ENCODE data around the gene MTTP. TPM values are rescaled to one million over a fixed set of nuclear protein-coding genes. Genes with fewer than 3 reads are reported as not detected.

MTTP gene
- total RNA-seq, 1 donor from 2014 or later, result 1.9 TPM

DNA sequence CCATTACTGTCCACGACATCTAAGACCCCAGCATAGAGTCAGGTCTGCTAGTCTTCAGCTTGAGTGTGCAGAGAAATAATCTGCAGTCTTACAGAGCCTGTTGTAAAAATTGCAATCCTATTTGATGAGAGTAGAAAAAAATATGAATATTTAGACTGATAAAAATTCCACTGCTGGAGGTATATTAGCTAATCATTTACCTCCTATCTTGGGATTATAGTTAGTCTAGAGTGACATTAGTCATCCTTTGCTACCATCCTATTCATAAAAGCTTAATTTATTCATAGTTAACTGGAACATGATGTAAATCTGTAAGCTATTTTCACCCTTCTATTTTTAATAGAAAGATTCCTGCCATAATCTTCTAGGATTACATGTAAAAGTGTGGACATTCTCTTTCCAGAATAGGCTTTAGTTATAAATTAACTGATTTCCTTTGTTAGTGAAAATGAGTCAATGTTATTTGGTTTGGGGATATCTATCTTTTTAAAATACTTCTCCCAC lies 56.3 kb downstream of the MTTP start:
- H3K9me3 ChIP-seq, result no peaks in the 10 kb centered on the region
- no peaks in the 10 kb centered on the region for H3K27me3 ChIP-seq
- intact Hi-C loops (cut with DNase I), result no loop called here
- no peak overlapping the region for H3K27ac ChIP-seq
- no peaks in the 10 kb centered on the region for H3K36me3 ChIP-seq
- TF ChIP-seq, protein P1, sequence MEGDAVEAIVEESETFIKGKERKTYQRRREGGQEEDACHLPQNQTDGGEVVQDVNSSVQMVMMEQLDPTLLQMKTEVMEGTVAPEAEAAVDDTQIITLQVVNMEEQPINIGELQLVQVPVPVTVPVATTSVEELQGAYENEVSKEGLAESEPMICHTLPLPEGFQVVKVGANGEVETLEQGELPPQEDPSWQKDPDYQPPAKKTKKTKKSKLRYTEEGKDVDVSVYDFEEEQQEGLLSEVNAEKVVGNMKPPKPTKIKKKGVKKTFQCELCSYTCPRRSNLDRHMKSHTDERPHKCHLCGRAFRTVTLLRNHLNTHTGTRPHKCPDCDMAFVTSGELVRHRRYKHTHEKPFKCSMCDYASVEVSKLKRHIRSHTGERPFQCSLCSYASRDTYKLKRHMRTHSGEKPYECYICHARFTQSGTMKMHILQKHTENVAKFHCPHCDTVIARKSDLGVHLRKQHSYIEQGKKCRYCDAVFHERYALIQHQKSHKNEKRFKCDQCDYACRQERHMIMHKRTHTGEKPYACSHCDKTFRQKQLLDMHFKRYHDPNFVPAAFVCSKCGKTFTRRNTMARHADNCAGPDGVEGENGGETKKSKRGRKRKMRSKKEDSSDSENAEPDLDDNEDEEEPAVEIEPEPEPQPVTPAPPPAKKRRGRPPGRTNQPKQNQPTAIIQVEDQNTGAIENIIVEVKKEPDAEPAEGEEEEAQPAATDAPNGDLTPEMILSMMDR (IDR thresholded peaks at IDR 0.05), result no peak
- DNase-seq (ENCODE audit: low spot score in 2 of 2), result no peak
- no peaks in the 10 kb centered on the region for H3K4me1 ChIP-seq
- H3K4me3 ChIP-seq, result no peak overlapping the region

DNA sequence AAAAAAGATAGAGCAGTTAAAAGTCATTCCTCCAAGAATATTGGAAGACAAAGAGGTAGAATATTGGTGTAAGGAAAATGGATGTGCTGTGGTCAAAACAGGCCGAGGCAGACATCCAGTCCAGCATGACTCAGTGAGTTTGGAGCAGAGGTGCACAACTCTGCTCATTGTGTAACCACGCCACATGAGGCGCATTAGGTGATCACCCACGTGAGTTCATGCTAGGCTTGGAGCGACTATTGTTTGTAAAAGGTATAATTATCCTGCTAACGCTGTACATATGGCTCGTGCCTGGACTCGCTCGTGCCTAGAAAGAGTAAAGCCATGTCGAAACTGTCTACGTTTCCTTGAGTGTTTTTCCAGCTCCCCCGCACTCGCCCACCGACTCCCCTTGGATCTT lies 59.1 kb downstream of the MTTP start:
- H3K36me3 ChIP-seq, result no peaks in the 10 kb centered on the region

DNA sequence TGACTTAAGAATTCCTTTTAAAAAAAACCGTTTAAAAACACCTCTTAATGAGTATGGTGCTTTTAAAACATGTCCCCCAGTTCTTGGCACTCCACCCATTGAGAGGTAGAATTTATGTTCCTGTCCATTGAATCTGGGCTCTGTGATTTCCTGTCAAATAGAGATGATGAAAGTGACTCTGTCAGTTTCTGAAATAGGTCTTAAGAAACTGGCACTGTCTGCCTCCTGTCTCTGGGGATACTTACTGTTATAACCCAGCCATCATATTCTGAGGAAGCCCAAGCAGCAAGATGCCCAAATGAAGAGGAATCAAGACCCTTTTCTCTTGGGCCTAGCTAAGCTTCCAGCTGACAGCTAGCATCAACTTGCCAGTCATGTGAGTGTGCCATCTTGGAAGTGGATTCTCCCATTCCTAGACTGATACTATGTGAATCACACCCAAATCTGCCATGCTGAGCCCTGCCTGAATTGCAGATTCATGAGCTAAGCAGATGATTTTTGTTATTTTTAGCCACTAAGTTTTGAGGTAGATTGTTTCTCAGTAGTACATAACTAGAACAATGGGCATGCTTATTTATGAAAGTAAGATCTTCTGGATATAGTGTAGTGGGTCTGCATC lies 60.2 kb downstream of the MTTP start:
- H3K27ac ChIP-seq, result no peak overlapping the region
- no peak overlapping the region for H3K4me3 ChIP-seq
- TF ChIP-seq, protein P1 (IDR thresholded peaks at IDR 0.05), result no peak
- no peaks in the 10 kb centered on the region for H3K27me3 ChIP-seq
- H3K9me3 ChIP-seq, result no peaks in the 10 kb centered on the region
- intact Hi-C loops (cut with DNase I), result no loop called here
- no peak for DNase-seq (ENCODE audit: low spot score in 2 of 2)
- no peaks in the 10 kb centered on the region for H3K4me1 ChIP-seq
- no peaks in the 10 kb centered on the region for H3K36me3 ChIP-seq

More for the DNA sequence above, 59.1 kb downstream of the MTTP start:
- TF ChIP-seq, protein P1 (IDR thresholded peaks at IDR 0.05), result no peak
- intact Hi-C loops (cut with DNase I), result no loop called here
- Histone ChIP-seq H3K27me3 (no peaks in the 10 kb centered on the region), H3K9me3 (no peaks in the 10 kb centered on the region), H3K27ac (no peak overlapping the region), H3K4me1 (no peaks in the 10 kb centered on the region), H3K4me3 (no peak overlapping the region)
- DNase-seq (ENCODE audit: low spot score in 2 of 2), result no peak

DNA sequence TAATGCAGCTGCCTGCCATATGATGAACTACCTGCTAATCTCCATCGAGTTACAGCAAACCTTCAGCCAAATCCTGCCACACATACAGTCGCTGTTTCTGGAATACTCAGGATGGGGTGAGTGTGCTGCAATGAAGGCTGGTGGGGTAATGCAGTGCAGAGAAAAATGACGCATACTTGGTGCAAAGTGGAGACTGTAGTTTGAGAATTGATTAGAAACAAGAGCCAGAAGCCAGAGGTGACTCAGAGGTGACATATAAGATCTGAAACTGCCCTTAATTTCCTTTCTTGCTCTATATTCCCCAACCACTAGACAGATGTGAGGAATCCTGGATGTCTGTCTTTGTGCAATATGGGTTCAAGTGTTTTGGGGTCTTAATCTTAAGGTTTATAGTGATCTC lies 61.0 kb downstream of the MTTP start:
- H3K4me1 ChIP-seq, result no peaks in the 10 kb centered on the region
- intact Hi-C loops (cut with DNase I), result no loop called here
- TF ChIP-seq, protein P1 (IDR thresholded peaks at IDR 0.05), result no peak
- H3K27me3 ChIP-seq, result no peaks in the 10 kb centered on the region
- H3K27ac ChIP-seq, result no peak overlapping the region
- no peaks in the 10 kb centered on the region for H3K9me3 ChIP-seq
- DNase-seq (ENCODE audit: low spot score in 2 of 2), result no peak
- no peaks in the 10 kb centered on the region for H3K36me3 ChIP-seq
- no peak overlapping the region for H3K4me3 ChIP-seq

DNA sequence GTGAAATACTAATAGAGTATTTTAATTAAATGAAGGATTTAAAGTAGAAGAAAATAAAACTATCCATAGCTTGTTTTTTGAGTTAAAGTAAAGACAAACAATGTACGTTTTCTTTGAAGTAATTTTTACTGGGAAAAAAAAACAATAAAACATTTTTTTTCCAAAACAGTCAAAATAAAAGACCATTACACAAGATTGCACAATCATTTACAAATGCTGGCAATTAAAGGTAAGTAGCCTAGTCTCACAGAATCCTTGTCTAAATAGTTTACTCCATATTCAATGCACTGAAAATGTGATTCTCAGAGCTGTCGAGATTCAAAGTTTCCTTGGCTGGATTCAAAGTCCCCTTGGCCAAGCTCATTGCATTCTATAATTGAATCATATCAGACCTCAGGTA lies 61.8 kb downstream of the MTTP start:
- no peak overlapping the region for H3K4me3 ChIP-seq
- DNase-seq (ENCODE audit: low spot score in 2 of 2), result no peak
- H3K36me3 ChIP-seq, result no peaks in the 10 kb centered on the region
- no peaks in the 10 kb centered on the region for H3K27me3 ChIP-seq
- H3K9me3 ChIP-seq, result no peaks in the 10 kb centered on the region
- no peak overlapping the region for H3K27ac ChIP-seq
- H3K4me1 ChIP-seq, result no peaks in the 10 kb centered on the region
- intact Hi-C loops (cut with DNase I), result no loop called here
- TF ChIP-seq, protein P1 (IDR thresholded peaks at IDR 0.05), result no peak

GRCh38 chr4:99637174-99637573 lies 62.5 kb downstream of the MTTP start:
- Histone ChIP-seq H3K4me3 (no peak overlapping the region), H3K27me3 (no peaks in the 10 kb centered on the region), H3K36me3 (no peaks in the 10 kb centered on the region), H3K9me3 (no peaks in the 10 kb centered on the region), H3K27ac (no peak overlapping the region), H3K4me1 (no peaks in the 10 kb centered on the region)
- no peak for DNase-seq (ENCODE audit: low spot score in 2 of 2)
- intact Hi-C loops (cut with DNase I), result no loop called here
- TF ChIP-seq, protein P1 (IDR thresholded peaks at IDR 0.05), result no peak
